SK-N-SH (cell line): ENCODE results near the gene GBX1. TPM values are rescaled to one million over a fixed set of nuclear protein-coding genes. Genes with fewer than 3 reads are reported as not detected.

Experiments
- CTCF ChIA-PET: fragments of 300-600, 350-600 bp; formaldehyde crosslinking; extraction: SDS; loops from one replicate; lab custom pipeline; 2021; lab: Yijun Ruan, JAX
- POLR2A ChIA-PET: fragments of 350-600 bp; sonication (Branson Sonifier 250); formaldehyde crosslinking; extraction: SDS; loops from one replicate; lab custom pipeline; 2020; ENCODE audit warnings: antibody characterized with exemption, inconsistent platforms; lab: Yijun Ruan, JAX
- DNase-seq: peaks from one replicate; pipeline ENCODE4 v3.0.0; 2012
- H2AFZ ChIP-seq: fragments of 200-600 bp; sonication (generic); 2 replicates; pipeline ENCODE4 v1.8.1; 2016; ENCODE audit warnings: antibody characterized with exemption, mild to moderate bottlenecking, low read depth
- H3F3A ChIP-seq: fragments of 200-600 bp; sonication (generic); replicated peaks from 2 replicates; pipeline ENCODE3; 2016; ENCODE audit warnings: antibody characterized with exemption, mild to moderate bottlenecking; ENCODE audit not compliant: insufficient read depth
- H3K27ac ChIP-seq, 2 experiments: fragments of 200-500 bp in 1 of 2; fragments of 200-600 bp in 1 of 2; sonication (Bioruptor generic) in 1 of 2; sonication (generic), shearing (Covaris generic) in 1 of 2; 2 replicates each; pipeline versions ENCODE4 v1.5.1 to v1.6.1; 2014 to 2016; ENCODE audit warnings: low read depth in 2 of 2, inconsistent platforms in 1 of 2, low read length in 1 of 2, mild to moderate bottlenecking in 1 of 2, mixed read lengths in 1 of 2
- H3K27me3 ChIP-seq: fragments of 200-600 bp; sonication (generic), shearing (Covaris generic); 2 replicates; pipeline ENCODE4 v1.6.1; 2016; ENCODE audit warnings: mixed run types; ENCODE audit not compliant: insufficient read depth
- H3K36me3 ChIP-seq, 2 experiments: fragments of 200-500 bp in 1 of 2; fragments of 200-600 bp in 1 of 2; sonication (Bioruptor generic) in 1 of 2; sonication (generic) in 1 of 2; replicated peaks in 1 of 2; 2 replicates each; pipeline versions ENCODE3 to v1.5.1; 2014 to 2016; ENCODE audit warnings: low read length in 1 of 2, mild to moderate bottlenecking in 1 of 2; ENCODE audit not compliant: insufficient read depth in 2 of 2, control insufficient read depth in 1 of 2
- H3K4me1 ChIP-seq, 2 experiments: fragments of 200-500 bp in 1 of 2; fragments of 200-600 bp in 1 of 2; sonication (Bioruptor generic) in 1 of 2; sonication (generic), shearing (Covaris generic) in 1 of 2; 2 replicates each; pipeline versions ENCODE4 v1.5.1 to v1.6.1; 2014 to 2016; ENCODE audit warnings: low read depth in 1 of 2, low read length in 1 of 2, mixed run types in 1 of 2; ENCODE audit not compliant: insufficient read depth in 2 of 2, control insufficient read depth in 1 of 2
- H3K4me2 ChIP-seq: fragments of 200-600 bp; sonication (generic), shearing (Covaris generic); 2 replicates; pipeline ENCODE4 v1.6.1; 2017; ENCODE audit warnings: mixed run types
- H3K4me3 ChIP-seq, 2 experiments: fragments of 200-500 bp in 1 of 2; fragments of 200-600 bp in 1 of 2; sonication (Bioruptor generic) in 1 of 2; sonication (generic), shearing (Covaris generic) in 1 of 2; 2 replicates each; pipeline versions ENCODE4 v1.5.1 to v1.8.1; 2014 to 2016; ENCODE audit warnings: low read depth in 2 of 2, inconsistent platforms in 1 of 2, low read length in 1 of 2, mild to moderate bottlenecking in 1 of 2, mixed read lengths in 1 of 2, moderate library complexity in 1 of 2
- H3K79me2 ChIP-seq: fragments of 200-600 bp; sonication (generic); 2 replicates; pipeline ENCODE4 v1.8.1; 2017; ENCODE audit warnings: mild to moderate bottlenecking; ENCODE audit not compliant: insufficient read depth
- H3K9ac ChIP-seq: fragments of 200-600 bp; sonication (generic); 2 replicates; pipeline ENCODE4 v1.6.1; 2017; ENCODE audit warnings: mixed run types
- H3K9me2 ChIP-seq: fragments of 200-600 bp; sonication (generic); 2 replicates; pipeline ENCODE4 v1.6.1; 2017; ENCODE audit warnings: mixed run types
- H3K9me3 ChIP-seq: fragments of 200-600 bp; sonication (generic); 2 replicates; pipeline ENCODE4 v1.6.1; 2017; ENCODE audit warnings: mixed run types, mild to moderate bottlenecking, moderate library complexity
- H4K20me1 ChIP-seq: fragments of 200-600 bp; sonication (generic); 2 replicates; pipeline ENCODE4 v1.6.1; 2017; ENCODE audit warnings: mild to moderate bottlenecking, mixed run types; ENCODE audit not compliant: insufficient read depth
- FOSL2 ChIP-seq: IDR thresholded peaks from 2 replicates; pipeline ENCODE4 v1.4.0; 2012; ENCODE audit warnings: low read depth, mild to moderate bottlenecking, moderate library complexity, borderline replicate concordance
- FOXM1 ChIP-seq: IDR thresholded peaks from 2 replicates; pipeline ENCODE4 v1.4.0; 2012; ENCODE audit warnings: low read depth, mild to moderate bottlenecking
- GATA2 ChIP-seq: sonication (generic); formaldehyde crosslinking; IDR thresholded peaks from 2 replicates; pipeline ENCODE4 v1.5.0; 2020; ENCODE audit warnings: mild to moderate bottlenecking, missing genetic modification reagents
- IRF3 ChIP-seq: fragments of 150-350 bp; IDR thresholded peaks from 2 replicates; pipeline ENCODE4 v1.6.1; 2016; ENCODE audit warnings: mild to moderate bottlenecking, low read depth, low read length
- MAX ChIP-seq: IDR thresholded peaks from 2 replicates; pipeline ENCODE4 v1.4.0; 2012; ENCODE audit warnings: low read depth
- MEF2A ChIP-seq: IDR thresholded peaks from 2 replicates; pipeline ENCODE4 v1.4.0; 2012; ENCODE audit warnings: low read depth, borderline replicate concordance
- POLR2AphosphoS5 ChIP-seq: IDR thresholded peaks from 2 replicates; pipeline ENCODE4 v1.6.1; 2012; ENCODE audit warnings: low read depth, low read length
- REST ChIP-seq: IDR thresholded peaks from 2 replicates; pipeline ENCODE4 v1.6.1; 2012; ENCODE audit warnings: mild to moderate bottlenecking, low read depth, low read length, moderate library complexity
- SIN3A ChIP-seq: IDR thresholded peaks from 2 replicates; pipeline ENCODE4 v1.6.1; 2012; ENCODE audit warnings: low read depth, mild to moderate bottlenecking, low read length, moderate library complexity, borderline replicate concordance
- TEAD4 ChIP-seq: IDR thresholded peaks from 2 replicates; pipeline ENCODE4 v1.4.0; 2012; ENCODE audit warnings: mild to moderate bottlenecking, borderline replicate concordance; ENCODE audit not compliant: insufficient read depth
- WGBS: methylation state at CpG from one replicate; pipeline ENCODE4 v1.1.6; 2017; ENCODE audit warnings: low lambda C conversion rate; 5-methylcytosine and 5-hydroxymethylcytosine counted together
- polyA plus RNA-seq, 3 experiments: library from polyadenylated mRNA; depleted of rRNA; stranded (reverse); fragments of >200 nt; gene quantifications; 2 replicates each; pipeline ENCODE4 v1.2.3, GENCODE V29; 2012

Gene GBX1
- polyA plus RNA-seq, 1 of the 3 experiments (the other 2 are of a cell fraction) = not detected

- no peak overlapping the region for H3K4me2 ChIP-seq
- DNase-seq = no peak
- WGBS = 57% methylated on average over 3 of the region's 3 CpGs
- H3K9ac ChIP-seq = no peak overlapping the region
- H3K4me3 ChIP-seq = no peak overlapping the region
- CTCF ChIA-PET = interaction anchor here (1.1 to 8.9 kb wide), 5 partner anchors 13 to 40 kb away, joined by 3 to 149 read pairs (median 16); partner anchors contain the start of gene GBX1
- H3F3A ChIP-seq = peaks cover 7% of the 10 kb centered on the region
- no peaks in the 10 kb centered on the region for H3K79me2 ChIP-seq
- H3K4me1 ChIP-seq = no peaks in the 10 kb centered on the region
- POLR2A ChIA-PET = no interaction called here
- no peaks in the 10 kb centered on the region for H4K20me1 ChIP-seq
- peaks cover 0 to 5% of the 10 kb centered on the region in 2 experiments for H3K36me3 ChIP-seq
- H3K27ac ChIP-seq = no peak overlapping the region
- TF ChIP-seq SIN3A = no peak
- TF ChIP-seq MAX = no peak
- TF ChIP-seq MEF2A = no peak
- no peak for TF ChIP-seq IRF3
- no peak for TF ChIP-seq REST
- TF ChIP-seq, all 33 proteins: peak for 0
- Histone ChIP-seq H3K9me3 (no peaks in the 10 kb centered on the region), H3K27me3 (peaks cover 37% of the 10 kb centered on the region; the same call in 1 of the 2 replicates), H2AFZ (no peak overlapping the region), H3K9me2 (no peaks in the 10 kb centered on the region)
Measured at GRCh38 chr7:151150388-151150787, 17.1 kb downstream of the GBX1 start.

GRCh38 chr7:151148319-151149259 lies 18.9 kb downstream of the GBX1 start:
- Histone ChIP-seq H3K9ac (no peak overlapping the region), H3K4me2 (no peak overlapping the region), H3K9me3 (no peaks in the 10 kb centered on the region), H3K27ac (no peak overlapping the region), H3K4me3 (no peak overlapping the region), H3K27me3 (peaks cover 27% of the 10 kb centered on the region; the same call in 1 of the 2 replicates), H4K20me1 (no peaks in the 10 kb centered on the region), H3K4me1 (no peaks in the 10 kb centered on the region), H3K36me3 (peaks cover 12 to 15% of the 10 kb centered on the region in 2 experiments), H3K79me2 (no peaks in the 10 kb centered on the region), H3F3A (peaks cover 13% of the 10 kb centered on the region), H2AFZ (no peak overlapping the region), H3K9me2 (no peaks in the 10 kb centered on the region)
- POLR2A ChIA-PET = interaction anchor here (1.5 kb wide), 1 partner anchor 14 kb away, joined by 4 read pairs; no protein-coding TSS in a partner anchor
- TF ChIP-seq FOXM1 (no peak), POLR2AphosphoS5 (peak; percentile 7; the same call in 1 of the 2 replicates), TEAD4 (no peak), GATA2 (CRISPR knock-in tag) (no peak), MAX (no peak), FOSL2 (no peak)
- DNase-seq = no peak
- WGBS = 72% methylated on average over 22 of the region's 22 CpGs
- CTCF ChIA-PET = interaction anchor here (0.8 to 8.9 kb wide), 9 partner anchors 10 to 154 kb away, joined by 3 to 149 read pairs (median 7); partner anchors contain the start of gene GBX1
